Fibroblast of skin of left biceps (primary cell): ENCODE results near the gene GABBR1.

Source experiments
- DNase-seq, 2 experiments: peaks; one replicate each; pipeline ENCODE4 v3.0.0-alpha.2; 2013; ENCODE audit warnings: low read depth in 2 of 2

The GABBR1 gene

GRCh38 chr6:29620630-29621029, 12.4 kb downstream of the GABBR1 start:
- DNase-seq: no peak

GRCh38 chr6:29619578-29620160, 13.3 kb downstream of the GABBR1 start:
- DNase-seq: no peak

GRCh38 chr6:29617782-29618554, 15.0 kb downstream of the GABBR1 start:
- DNase-seq: no peak

GRCh38 chr6:29611426-29611825, 21.6 kb downstream of the GABBR1 start:
- DNase-seq: no peak

- DNase-seq: no peak
Measured at GRCh38 chr6:29610540-29610939, 22.4 kb downstream of the GABBR1 start.

- no peak for DNase-seq
Measured at GRCh38 chr6:29608131-29608530, 24.9 kb downstream of the GABBR1 start.

GRCh38 chr6:29603930-29604329, 29.1 kb downstream of the GABBR1 start:
- no peak for DNase-seq

- no peak for DNase-seq
Measured at GRCh38 chr6:29603456-29603855, 29.5 kb downstream of the GABBR1 start.

- DNase-seq: no peak
Measured at GRCh38 chr6:29602564-29603361, 30.2 kb downstream of the GABBR1 start.

- no peak for DNase-seq
Measured at GRCh38 chr6:29598172-29598747, 34.7 kb downstream of the GABBR1 start.

GRCh38 chr6:29597184-29597583, 35.8 kb downstream of the GABBR1 start:
- DNase-seq: no peak

- DNase-seq: no peak
Measured at GRCh38 chr6:29596381-29596900, 36.5 kb downstream of the GABBR1 start.

GRCh38 chr6:29593199-29593855, 39.7 kb downstream of the GABBR1 start:
- DNase-seq: no peak

GRCh38 chr6:29591677-29592076, 41.3 kb downstream of the GABBR1 start:
- DNase-seq: no peak

GRCh38 chr6:29590218-29590808, 42.7 kb downstream of the GABBR1 start:
- no peak for DNase-seq

GRCh38 chr6:29589423-29590048, 43.4 kb downstream of the GABBR1 start:
- no peak for DNase-seq

- no peak for DNase-seq
Measured at GRCh38 chr6:29584821-29585220, 48.2 kb downstream of the GABBR1 start, which contains the start of gene OR2H2. OR2H2 (plus strand) TSS chr6:29585121; CDS start chr6:29587945, 2,824 bp downstream.

GRCh38 chr6:29577544-29577943, 55.4 kb downstream of the GABBR1 start:
- no peak for DNase-seq

GRCh38 chr6:29576056-29576455, 56.9 kb downstream of the GABBR1 start:
- DNase-seq: no peak

- no peak for DNase-seq
Measured at GRCh38 chr6:29567991-29568390, 65.0 kb downstream of the GABBR1 start.

- no peak for DNase-seq
Measured at GRCh38 chr6:29567541-29567940, 65.4 kb downstream of the GABBR1 start.
